OCI-LY7 (cell line): ENCODE results near the gene CERS1. TPM values are rescaled to one million over a fixed set of nuclear protein-coding genes. Genes with fewer than 3 reads are reported as not detected.

Source experiments
- BruUV-seq: library from RNA; stranded (reverse); fragments of 400-500 nt; replicated peaks from 2 replicates; lab custom pipeline; 2021; lab: Mats Ljungman, UMichigan
- CTCF ChIA-PET: fragments of 300-600 bp; sonication (Branson Sonifier 250); formaldehyde crosslinking; loops from one replicate; lab custom pipeline; 2022; ENCODE audit warnings: antibody characterized with exemption; ENCODE audit not compliant: unreplicated experiment; lab: Charles Lee
- POLR2A ChIA-PET: fragments of 300-600 bp; sonication (Branson Sonifier 250); formaldehyde crosslinking; loops from one replicate; lab custom pipeline; 2022; ENCODE audit warnings: antibody characterized with exemption; lab: Charles Lee
- DNase-seq: peaks from one replicate; pipeline ENCODE4 v3.0.0-alpha.2; 2015; ENCODE audit warnings: low spot score
- H2AFZ ChIP-seq: fragments of 200-600 bp; sonication (generic), shearing (Covaris generic); 2 replicates; pipeline ENCODE4 v1.6.1; 2014; ENCODE audit warnings: mild to moderate bottlenecking, antibody characterized with exemption, low read length, moderate library complexity
- H3K27ac ChIP-seq: fragments of 200-600 bp; sonication (generic); 2 replicates; pipeline ENCODE4 v1.5.1; 2014; ENCODE audit warnings: mixed run types, low read depth, mild to moderate bottlenecking, moderate library complexity, low read length, inconsistent platforms; ENCODE audit not compliant: poor library complexity, severe bottlenecking
- H3K36me3 ChIP-seq: fragments of 200-600 bp; sonication (generic); 2 replicates; pipeline ENCODE4 v1.6.1; 2014; ENCODE audit warnings: mild to moderate bottlenecking, antibody characterized with exemption, low read length, moderate library complexity, mixed read lengths; ENCODE audit not compliant: insufficient read depth
- H3K4me1 ChIP-seq: fragments of 200-600 bp; sonication (generic); 2 replicates; pipeline ENCODE4 v1.5.1; 2014; ENCODE audit warnings: mild to moderate bottlenecking, low read length; ENCODE audit not compliant: insufficient read depth, poor library complexity, severe bottlenecking
- H3K4me2 ChIP-seq: fragments of 200-600 bp; sonication (generic); 2 replicates; pipeline ENCODE4 v1.6.1; 2014; ENCODE audit warnings: mild to moderate bottlenecking, low read length
- H3K4me3 ChIP-seq: fragments of 200-600 bp; sonication (generic); 2 replicates; pipeline ENCODE4 v1.5.1; 2014; ENCODE audit warnings: mild to moderate bottlenecking, low read depth, low read length; ENCODE audit not compliant: poor library complexity, severe bottlenecking
- H3K79me2 ChIP-seq: fragments of 200-600 bp; sonication (generic); 2 replicates; pipeline ENCODE4 v1.6.1; 2016; ENCODE audit warnings: low read depth, mild to moderate bottlenecking, low read length, moderate library complexity, mixed read lengths; ENCODE audit not compliant: insufficient read depth
- H3K9me2 ChIP-seq: fragments of 200-600 bp; sonication (generic); 2 replicates; pipeline ENCODE4 v1.6.1; 2016; ENCODE audit warnings: mild to moderate bottlenecking, low read length, mixed read lengths; ENCODE audit not compliant: insufficient read depth
- H3K9me3 ChIP-seq: fragments of 200-600 bp; sonication (generic); 2 replicates; pipeline ENCODE4 v1.6.1; 2014; ENCODE audit warnings: mild to moderate bottlenecking, mixed run types, low read length, mixed read lengths
- H4K20me1 ChIP-seq: fragments of 200-600 bp; sonication (generic); 2 replicates; pipeline ENCODE4 v1.6.1; 2014; ENCODE audit warnings: mild to moderate bottlenecking, antibody characterized with exemption, low read length, moderate library complexity, mixed read lengths; ENCODE audit not compliant: insufficient read depth
- CTCF ChIP-seq: fragments of 200-600 bp; sonication (generic); conservative IDR thresholded peaks from 2 replicates; pipeline ENCODE4 v1.5.1; 2014; ENCODE audit warnings: mild to moderate bottlenecking, antibody characterized with exemption, low read length, moderate library complexity, mixed read lengths
- EZH2phosphoT487 ChIP-seq: fragments of 200-600 bp; sonication (generic); IDR thresholded peaks from 2 replicates; pipeline ENCODE4 v1.6.1; 2018; ENCODE audit warnings: low read depth, borderline replicate concordance, mild to moderate bottlenecking, mixed run types, antibody characterized with exemption, low read length, moderate library complexity, mixed read lengths
- intact Hi-C: fragments of 100-400 bp; cut with micrococcal nuclease; formaldehyde crosslinking; loops from one replicate; pipeline ENCODE4 v1.10.0; 2022; ENCODE audit not compliant: unreplicated experiment
- total RNA-seq, 2 experiments: library from RNA; depleted of rRNA in 1 of 2; stranded (reverse); fragments of >200 nt in 1 of 2; shearing (Covaris generic) in 1 of 2; gene quantifications; 2 replicates each; pipeline ENCODE4 v1.2.3, GENCODE V29; 2014 to 2022

CERS1 gene
- total RNA-seq, 2 experiments from 2014 or later: 0.09 TPM; not detected in 1

DNA sequence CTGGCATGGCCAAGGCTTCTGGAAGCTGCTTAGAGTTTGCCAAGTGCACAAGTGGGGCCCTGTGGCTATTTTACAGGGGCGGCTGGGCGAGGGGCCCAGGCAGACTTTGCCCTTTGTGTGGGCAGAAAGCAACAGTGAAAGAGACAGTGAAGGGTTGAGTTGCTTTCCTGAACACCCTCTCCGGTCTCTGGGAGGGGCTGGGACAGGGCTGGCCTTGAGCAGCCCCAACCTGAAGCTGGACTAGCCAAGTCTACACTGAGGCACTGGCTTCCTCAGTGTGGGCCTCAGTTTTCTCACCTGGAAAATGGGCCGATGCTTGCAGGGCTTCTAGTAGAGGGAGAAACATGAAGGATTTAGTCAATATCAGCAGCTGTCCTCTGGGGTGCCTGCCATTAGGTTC is 47.5 kb upstream of the CERS1 start:
- no peaks in the 10 kb centered on the region for H3K9me3 ChIP-seq
- H4K20me1 ChIP-seq: no peaks in the 10 kb centered on the region
- CTCF ChIA-PET: no interaction called here
- no peak overlapping the region for H2AFZ ChIP-seq
- H3K4me1 ChIP-seq: peaks cover 77% of the 10 kb centered on the region
- POLR2A ChIA-PET: interaction anchor here (0.5 to 0.6 kb wide), 2 partner anchors 13 to 16 kb away, joined by 3 to 4 read pairs; no protein-coding TSS in a partner anchor
- no peaks in the 10 kb centered on the region for H3K79me2 ChIP-seq
- no peaks in the 10 kb centered on the region for H3K36me3 ChIP-seq
- no peak overlapping the region for H3K4me2 ChIP-seq
- peak overlapping the region; percentile 6 for H3K27ac ChIP-seq
- TF ChIP-seq EZH2phosphoT487 (no peak), CTCF (no peak)
- intact Hi-C loops: loop anchor here (5.0 kb wide), 1 partner anchor 44 kb away; no protein-coding TSS in a partner anchor
- H3K9me2 ChIP-seq: no peaks in the 10 kb centered on the region
- DNase-seq: no peak
- no TSS peak for BruUV-seq
- H3K4me3 ChIP-seq: no peak overlapping the region

DNA sequence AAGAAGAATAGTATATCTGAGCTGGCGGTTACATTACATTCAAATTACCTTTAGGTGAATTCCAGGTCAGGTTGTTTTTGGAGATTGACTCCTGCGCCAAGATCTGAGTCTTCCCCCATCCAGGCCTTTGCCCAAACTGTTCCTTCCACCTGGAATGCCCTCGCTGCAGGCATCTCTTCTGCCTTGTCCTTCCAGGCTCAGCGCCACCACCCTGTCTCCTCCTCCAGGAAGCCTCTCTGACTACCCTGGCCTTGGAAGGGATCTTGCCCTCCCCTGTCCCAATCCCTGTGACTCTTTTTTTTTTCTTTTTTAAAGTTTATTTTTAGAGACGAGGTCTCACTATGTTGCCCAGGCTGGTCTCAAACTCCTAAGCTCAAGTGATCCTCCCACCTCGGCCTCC is 46.7 kb upstream of the CERS1 start:
- TF ChIP-seq EZH2phosphoT487 (no peak), CTCF (no peak)
- DNase-seq: no peak
- Histone ChIP-seq H3K9me2 (no peaks in the 10 kb centered on the region), H3K4me1 (peaks cover 69% of the 10 kb centered on the region), H2AFZ (no peak overlapping the region), H4K20me1 (no peaks in the 10 kb centered on the region), H3K4me2 (no peak overlapping the region), H3K79me2 (no peaks in the 10 kb centered on the region), H3K4me3 (no peak overlapping the region), H3K9me3 (no peaks in the 10 kb centered on the region), H3K36me3 (no peaks in the 10 kb centered on the region), H3K27ac (no peak overlapping the region)
- CTCF ChIA-PET: no interaction called here
- POLR2A ChIA-PET: interaction anchor here (0.6 to 1.5 kb wide), 2 partner anchors 14 to 23 kb away, joined by 4 read pairs; partner anchors contain the start of genes COPE and DDX49
- no TSS peak for BruUV-seq
- intact Hi-C loops: loop anchor here (5.0 kb wide), 1 partner anchor 45 kb away; no protein-coding TSS in a partner anchor

DNA sequence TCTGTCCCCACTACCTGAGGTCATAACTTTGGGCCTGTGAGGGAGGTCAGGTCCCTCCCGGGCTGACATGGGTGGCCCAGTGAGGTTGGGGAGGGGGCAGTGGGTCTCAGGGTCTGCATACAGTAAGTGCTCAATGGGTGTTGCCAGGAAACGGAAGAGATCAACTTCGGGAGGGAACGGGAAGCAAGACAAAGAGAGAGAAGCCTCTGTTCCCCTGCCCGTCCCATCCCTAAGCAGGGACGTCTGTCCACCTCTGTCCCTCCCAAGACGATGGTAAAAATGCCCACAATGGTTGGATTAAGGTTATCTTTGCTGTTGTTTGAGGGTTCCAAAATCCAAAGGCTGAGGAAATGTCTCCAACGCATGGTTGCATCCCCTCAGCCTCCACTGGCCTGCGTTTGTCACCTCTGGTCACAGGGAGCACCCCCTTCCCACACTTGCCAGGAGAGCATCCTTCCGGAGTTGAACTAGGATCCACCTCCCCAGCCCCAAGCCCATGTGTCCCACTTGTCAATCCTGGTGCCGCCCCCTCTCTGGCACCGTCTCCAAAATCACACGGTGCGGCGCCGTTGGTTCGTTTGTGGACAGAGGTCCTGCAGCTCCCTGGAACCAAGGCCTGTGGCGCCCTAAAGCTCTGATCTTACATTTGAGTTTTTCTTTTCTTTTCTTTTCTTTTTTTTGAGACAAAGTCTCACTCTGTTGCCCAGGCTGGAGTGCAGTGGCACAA is 45.8 kb upstream of the CERS1 start:
- POLR2A ChIA-PET: interaction anchor here (1.5 kb wide), 1 partner anchor 23 kb away, joined by 4 read pairs; the partner anchor contains the start of genes COPE and DDX49
- no peak for TF ChIP-seq CTCF
- no peak for TF ChIP-seq EZH2phosphoT487
- DNase-seq: no peak
- no peak overlapping the region for H3K27ac ChIP-seq
- no peaks in the 10 kb centered on the region for H3K79me2 ChIP-seq
- no peaks in the 10 kb centered on the region for H3K9me2 ChIP-seq
- H3K4me1 ChIP-seq: peaks cover 60% of the 10 kb centered on the region
- peak overlapping the region; percentile 63 for H3K4me2 ChIP-seq
- H2AFZ ChIP-seq: peak overlapping the region; percentile 44
- peak overlapping the region; percentile 59 for H3K4me3 ChIP-seq
- H3K36me3 ChIP-seq: no peaks in the 10 kb centered on the region
- CTCF ChIA-PET: no interaction called here
- intact Hi-C loops: loop anchor here (5.0 kb wide), 1 partner anchor 46 kb away; no protein-coding TSS in a partner anchor
- no TSS peak for BruUV-seq
- no peaks in the 10 kb centered on the region for H3K9me3 ChIP-seq
- H4K20me1 ChIP-seq: no peaks in the 10 kb centered on the region
